Kasumi-1 (cell line): ENCODE data around the gene ZBTB20.
A peak's percentile ranks its signal among the peaks of the same experiment; 100 is the strongest.

Experiments
- DNase-seq, 2 experiments: peaks; one replicate each; lab custom pipeline; 2025; lab: John Stamatoyannopoulos, UW

Gene ZBTB20

DNA sequence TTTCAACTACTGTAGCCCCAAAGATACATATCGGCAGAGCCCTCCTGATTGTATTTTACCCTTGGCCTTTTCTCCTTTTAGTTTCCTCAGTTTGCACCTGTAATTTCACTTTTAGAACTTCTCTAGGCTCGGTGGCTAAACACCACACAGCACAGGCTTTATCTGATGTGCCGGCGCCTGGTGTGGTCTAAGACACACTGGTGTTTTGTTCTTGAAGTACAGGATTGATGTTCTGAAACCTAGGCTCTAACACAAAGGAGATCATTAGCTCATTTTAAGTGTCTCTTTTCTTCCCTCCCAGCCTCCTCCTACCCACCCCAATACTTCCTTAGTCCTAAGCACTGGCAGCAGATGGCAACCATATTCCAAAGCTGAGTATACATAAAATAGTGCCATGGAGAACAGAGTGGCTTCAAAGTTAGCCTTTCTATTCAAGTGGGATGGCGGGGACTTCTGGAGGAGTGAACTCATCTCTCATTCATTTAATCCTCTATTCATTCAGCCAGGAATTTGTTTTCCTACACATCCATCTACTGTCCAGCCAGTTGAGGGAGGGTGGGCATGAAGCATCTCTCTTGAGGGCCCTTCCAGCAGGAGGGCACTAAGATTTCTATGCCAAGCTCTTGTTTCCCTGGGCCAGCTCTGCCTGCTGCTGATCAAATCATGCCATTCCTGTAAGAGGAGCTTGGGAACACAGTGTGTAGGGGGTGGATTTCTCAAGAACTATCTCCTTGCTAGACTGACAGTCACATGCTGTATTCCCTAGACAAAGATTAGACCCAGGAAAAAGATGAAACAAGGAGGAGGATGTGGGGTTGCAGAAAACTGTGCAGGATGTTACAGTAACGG, 782.1 kb downstream of the ZBTB20 start:
- no peak for DNase-seq

DNA sequence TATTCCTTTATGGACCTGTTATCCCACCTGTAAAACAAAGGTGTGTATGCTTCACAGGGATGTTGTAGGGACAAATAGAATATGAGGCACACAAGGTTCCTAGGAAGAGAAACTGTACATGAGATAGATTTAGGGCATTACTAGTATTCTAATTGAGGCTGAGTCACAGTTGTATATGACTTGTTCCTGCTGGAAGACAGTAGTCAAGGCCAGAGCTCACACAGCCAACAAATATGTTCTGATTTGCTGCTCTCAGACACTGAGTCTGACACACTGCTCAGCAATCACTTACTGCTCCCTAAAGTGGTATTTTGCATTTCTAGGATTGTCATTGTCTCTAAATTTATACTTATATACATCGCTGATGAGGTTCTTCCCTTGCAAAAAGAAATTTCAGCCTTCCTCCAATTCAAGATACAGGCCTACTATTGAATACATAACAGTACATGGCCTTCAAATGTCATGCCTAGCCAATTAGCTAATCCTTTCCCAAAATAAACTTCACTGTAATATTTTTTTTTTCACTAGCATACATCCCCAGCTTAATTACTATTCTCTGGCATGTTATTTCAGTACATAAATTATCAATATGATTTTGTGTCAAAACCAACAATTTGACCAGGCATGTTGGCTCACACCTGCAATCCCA, 783.4 kb downstream of the ZBTB20 start:
- no peak for DNase-seq

DNA sequence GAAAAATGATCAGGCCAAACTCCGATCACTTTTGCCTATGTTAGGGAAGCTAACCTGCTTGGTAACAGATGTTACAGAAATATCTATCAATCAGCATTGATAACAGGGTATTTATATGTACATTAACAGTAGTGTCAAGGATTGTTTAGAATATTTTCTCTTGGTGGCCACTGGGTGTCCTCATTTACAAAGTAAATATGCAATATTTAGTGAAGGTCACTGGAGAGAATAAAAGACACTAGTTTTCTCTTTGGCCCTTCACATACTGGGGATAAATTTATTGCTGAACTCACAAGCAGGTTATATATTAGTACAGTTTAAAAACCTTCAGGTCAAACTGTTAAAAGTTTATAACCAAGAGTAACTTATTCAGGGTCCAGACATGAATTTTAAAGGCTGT, 784.3 kb downstream of the ZBTB20 start:
- DNase-seq: peak; percentile 56 to 69

GRCh38 chr3:114361391-114361790, 785.7 kb downstream of the ZBTB20 start:
- no peak for DNase-seq

DNA sequence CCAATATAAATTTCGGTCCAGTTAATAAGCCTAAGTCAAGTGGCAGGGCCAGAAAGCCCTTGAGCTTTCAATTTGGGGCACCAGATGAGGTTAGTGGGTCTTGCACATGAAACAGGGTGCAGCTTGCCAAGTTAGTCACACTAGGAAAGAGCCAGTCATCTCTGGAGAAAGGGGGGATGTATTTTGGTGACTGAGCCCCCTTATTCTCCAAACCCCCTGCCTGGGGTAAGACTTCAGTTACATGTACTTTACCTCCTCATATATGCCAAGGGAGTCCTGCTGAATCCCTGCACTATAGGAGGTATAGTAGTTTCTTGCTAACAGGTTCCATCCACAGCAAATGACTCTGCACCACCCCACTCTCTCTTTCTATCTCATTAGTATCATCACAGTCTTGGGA, 790.6 kb downstream of the ZBTB20 start:
- no peak for DNase-seq

- no peak for DNase-seq
Measured at GRCh38 chr3:114356066-114356465, 791.0 kb downstream of the ZBTB20 start.

DNA sequence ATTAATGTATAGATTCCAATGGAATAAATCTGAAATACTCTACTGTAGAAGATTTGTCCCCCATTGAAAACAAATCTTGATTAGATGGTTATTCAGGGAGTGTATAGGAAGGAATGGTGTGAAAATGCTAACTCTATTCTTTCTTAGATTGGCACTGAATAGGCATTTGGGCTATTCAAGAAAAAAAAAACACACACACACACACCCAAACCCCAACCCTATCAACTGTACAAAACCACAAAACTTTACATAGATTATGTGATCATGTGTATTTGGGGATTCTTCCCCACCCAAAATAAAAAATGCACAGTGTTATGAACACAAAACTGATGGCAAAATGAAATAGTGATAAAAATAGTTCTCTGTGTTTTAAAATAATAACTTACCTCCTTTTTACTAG, 791.4 kb downstream of the ZBTB20 start:
- DNase-seq: no peak

- DNase-seq: no peak
Measured at GRCh38 chr3:114351822-114352145, 795.3 kb downstream of the ZBTB20 start.

GRCh38 chr3:114351123-114351821, 795.8 kb downstream of the ZBTB20 start:
- no peak for DNase-seq

GRCh38 chr3:114350690-114351089, 796.4 kb downstream of the ZBTB20 start:
- no peak for DNase-seq

GRCh38 chr3:114350271-114350670, 796.8 kb downstream of the ZBTB20 start:
- no peak for DNase-seq

DNA sequence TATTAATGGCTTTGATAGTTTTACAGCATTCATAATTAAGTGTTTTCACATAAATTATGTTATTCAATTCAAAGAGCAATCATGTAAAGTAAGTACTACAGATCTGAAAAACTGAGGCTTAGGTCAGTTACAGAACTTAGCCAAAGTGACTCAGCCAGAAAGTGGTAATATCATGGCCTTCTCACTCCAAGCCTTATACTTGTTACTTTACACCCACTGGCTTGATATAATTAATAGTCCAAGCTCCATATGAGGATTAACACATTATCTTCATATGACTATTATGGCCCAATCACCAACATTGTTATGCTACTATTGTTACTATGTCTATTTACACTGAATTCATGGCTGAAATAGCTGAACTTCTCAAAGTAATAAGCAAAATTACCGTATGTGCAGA, 802.6 kb downstream of the ZBTB20 start:
- no peak for DNase-seq

- no peak for DNase-seq
Measured at GRCh38 chr3:114338651-114339357, 808.3 kb downstream of the ZBTB20 start.

DNA sequence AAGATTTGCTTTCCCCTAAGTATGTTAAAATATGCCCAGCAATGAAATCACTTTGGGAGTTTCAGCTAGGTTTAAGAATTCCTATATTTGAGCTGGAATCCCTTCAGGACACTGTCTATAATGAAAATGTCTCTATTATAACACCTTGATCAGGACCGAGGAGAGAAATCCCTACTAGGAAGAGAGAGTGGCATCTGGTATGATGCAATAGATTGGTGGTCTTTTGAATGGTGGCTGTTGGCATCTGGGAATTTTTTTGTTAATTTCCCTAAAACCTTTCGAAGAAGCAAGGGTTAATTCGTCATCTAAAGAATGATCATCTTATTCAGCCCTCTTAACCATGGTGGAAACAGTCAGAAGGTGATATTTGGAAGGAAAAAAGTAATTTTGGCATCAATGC, 810.2 kb downstream of the ZBTB20 start:
- no peak for DNase-seq

DNA sequence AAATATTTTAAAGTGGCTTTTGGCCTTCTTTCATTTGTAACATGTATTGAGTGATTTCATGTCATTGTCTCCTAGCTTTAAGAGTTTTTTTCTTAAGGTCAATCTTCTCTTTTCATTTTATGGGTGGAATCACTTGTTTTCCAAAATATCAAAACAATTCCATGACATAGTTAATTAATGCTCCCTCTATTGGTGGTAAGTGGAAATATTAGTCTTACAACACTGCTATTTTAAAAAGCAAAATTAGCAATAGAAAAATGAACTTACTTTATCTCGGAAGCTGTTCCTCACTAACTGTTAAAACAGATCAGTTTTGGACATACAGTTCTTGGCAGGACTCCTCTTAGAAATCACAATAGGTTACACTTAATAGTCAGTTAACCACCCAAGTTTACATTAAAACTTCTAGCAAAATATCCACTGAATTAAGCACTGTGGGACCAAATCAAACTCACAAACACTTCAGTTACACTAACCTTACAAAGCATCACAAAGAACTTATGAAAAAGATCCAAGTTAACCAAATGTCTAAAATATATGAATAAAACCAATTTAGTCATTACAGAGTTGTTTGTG, 810.9 kb downstream of the ZBTB20 start:
- peak in 1 of 2 experiments; percentile 27 for DNase-seq

DNA sequence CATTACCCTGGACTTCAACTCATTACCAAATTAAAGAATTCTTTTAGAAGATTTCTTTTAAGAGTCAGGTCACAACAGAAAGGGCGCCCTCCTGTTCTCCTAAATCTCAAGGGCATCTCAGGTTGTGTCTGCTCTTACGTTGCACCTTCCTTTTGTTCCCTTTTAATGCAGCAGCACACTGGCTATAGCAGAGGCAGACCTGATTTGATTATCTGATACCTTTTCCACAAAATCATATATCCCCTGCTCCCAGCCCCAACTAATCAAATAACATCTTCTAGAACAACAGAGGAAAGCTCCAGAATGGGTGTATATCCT, 813.2 kb downstream of the ZBTB20 start:
- no peak for DNase-seq

DNA sequence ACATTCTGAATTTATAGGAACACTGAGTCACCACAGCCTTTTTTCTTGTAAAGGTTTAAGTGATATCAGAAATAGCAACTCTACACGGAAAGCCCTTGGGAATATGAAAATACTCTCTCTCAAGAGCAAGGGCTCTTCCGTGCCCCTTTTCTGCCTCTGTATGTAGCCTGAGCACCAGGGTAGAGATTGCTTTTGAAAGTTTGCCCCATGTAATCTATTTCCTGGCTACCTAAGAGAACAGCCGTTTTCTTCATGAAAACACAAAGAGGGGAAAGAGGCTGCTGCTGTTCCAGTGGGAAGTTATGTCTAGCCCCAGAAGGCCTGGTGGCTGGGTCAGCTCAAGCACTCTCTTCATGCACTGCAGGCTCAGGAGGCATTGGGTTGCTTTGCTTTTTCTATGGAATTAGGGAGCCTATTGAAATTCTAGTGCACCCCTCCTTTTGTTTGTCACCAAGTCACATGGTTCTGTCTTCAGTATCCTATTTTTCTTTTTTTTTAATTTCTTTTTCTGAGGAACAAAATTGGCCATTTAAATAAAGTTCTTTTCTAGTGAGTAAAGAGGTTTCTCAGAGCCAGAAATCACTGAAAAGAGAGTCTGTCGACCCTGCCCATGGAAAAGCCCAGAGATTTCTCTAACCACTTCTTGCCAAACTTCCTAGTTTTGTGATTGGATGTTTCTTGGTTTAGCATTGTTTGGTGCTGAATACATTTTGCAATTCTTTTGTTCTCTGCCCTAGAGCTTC, 813.7 kb downstream of the ZBTB20 start:
- no peak for DNase-seq

GRCh38 chr3:114332342-114333179, 814.5 kb downstream of the ZBTB20 start:
- no peak for DNase-seq

GRCh38 chr3:114331710-114332109, 815.4 kb downstream of the ZBTB20 start:
- no peak for DNase-seq

DNA sequence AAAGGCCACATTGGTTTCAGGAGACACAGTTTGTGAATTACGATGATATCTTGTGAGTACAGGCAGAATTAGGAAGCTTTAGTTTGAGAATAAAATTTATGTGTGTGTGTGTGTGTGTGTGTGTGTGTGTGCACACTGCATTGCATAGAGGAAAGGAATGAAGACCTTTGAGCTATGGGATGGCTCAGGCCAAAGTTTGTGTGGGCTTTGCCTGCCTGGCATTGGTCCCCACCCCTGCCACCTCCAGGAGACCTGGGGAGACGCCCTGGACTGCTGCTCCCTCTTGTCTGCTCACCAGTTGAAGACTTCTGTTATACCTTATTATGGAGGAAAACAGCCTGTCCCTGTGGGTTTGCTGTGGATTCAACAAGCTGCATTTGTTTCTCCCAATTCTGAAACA, 816.1 kb downstream of the ZBTB20 start:
- DNase-seq: no peak

- DNase-seq: no peak
Measured at GRCh38 chr3:114329823-114330222, 817.3 kb downstream of the ZBTB20 start.
